GM18519 (cell line): ENCODE data around the gene CLASRP.

ENCODE experiments used
- ATAC-seq: cut with Tn5 transposase; IDR thresholded peaks from one replicate; pipeline ENCODE4 v1.9.1; 2021; ENCODE audit warnings: mild to moderate bottlenecking, moderate library complexity; ENCODE audit not compliant: unreplicated experiment, low FRiP score

Gene CLASRP

GRCh38 chr19:45059258-45059965, 20.6 kb downstream of the CLASRP start:
- ATAC-seq = no peak

- ATAC-seq = no peak
Measured at GRCh38 chr19:45061965-45062364, 23.1 kb downstream of the CLASRP start.

- no peak for ATAC-seq
Measured at GRCh38 chr19:45063851-45064801, 25.3 kb downstream of the CLASRP start.

GRCh38 chr19:45066921-45067661, 28.2 kb downstream of the CLASRP start:
- ATAC-seq = no peak

GRCh38 chr19:45068041-45068440, 29.2 kb downstream of the CLASRP start:
- ATAC-seq = no peak

GRCh38 chr19:45069056-45069455, 30.2 kb downstream of the CLASRP start:
- ATAC-seq = no peak

- ATAC-seq = no peak
Measured at GRCh38 chr19:45070214-45070613, 31.4 kb downstream of the CLASRP start.

GRCh38 chr19:45070861-45071544, 32.2 kb downstream of the CLASRP start:
- ATAC-seq = no peak

- no peak for ATAC-seq
Measured at GRCh38 chr19:45071545-45071938, 32.7 kb downstream of the CLASRP start.

GRCh38 chr19:45071969-45072790, 33.3 kb downstream of the CLASRP start:
- no peak for ATAC-seq

GRCh38 chr19:45074744-45075300, 36.0 kb downstream of the CLASRP start:
- ATAC-seq = no peak

GRCh38 chr19:45075301-45076028, 36.6 kb downstream of the CLASRP start:
- ATAC-seq = peak; percentile 30

- no peak for ATAC-seq
Measured at GRCh38 chr19:45076029-45076850, 37.4 kb downstream of the CLASRP start, which contains the start of gene ZNF296. Gene ZNF296 (minus strand): TSS chr19:45076478. CDS start chr19:45076373, 105 bp downstream.

- ATAC-seq = no peak
Measured at GRCh38 chr19:45076851-45077730, 38.2 kb downstream of the CLASRP start.

- no peak for ATAC-seq
Measured at GRCh38 chr19:45078390-45079062, 39.7 kb downstream of the CLASRP start.
